Cardiac fibroblast (primary cell): ENCODE data around the gene SMIM13.

Experiments used
- DNase-seq, 2 donors: peaks; one replicate each; pipeline versions ENCODE4 v3.0.0 to v3.0.0-alpha.2; 2010; ENCODE audit warnings: low read depth in 2 of 2
- H3K4me3 ChIP-seq, 2 donors: replicated peaks in 1 of 2; 1 replicate in 1 of 2; 2 replicates in 1 of 2; pipeline ENCODE4 v1.5.1; 2011; ENCODE audit warnings: low read depth in 2 of 2, low read length in 2 of 2, mild to moderate bottlenecking in 2 of 2, moderate library complexity in 1 of 2
- CTCF ChIP-seq: IDR thresholded peaks from one replicate; pipeline ENCODE4 v1.5.1; 2011; ENCODE audit warnings: low read depth, mild to moderate bottlenecking, low read length, inconsistent platforms

The SMIM13 gene

GRCh38 chr6:11181478-11182136, 88.0 kb downstream of the SMIM13 start:
- TF ChIP-seq CTCF, result no peak
- H3K4me3 ChIP-seq, result no peak overlapping the region
- no peak for DNase-seq

- no peak for DNase-seq
- H3K4me3 ChIP-seq, result no peak overlapping the region
- TF ChIP-seq CTCF, result no peak
Observed at GRCh38 chr6:11183761-11184362, 90.2 kb downstream of the SMIM13 start.

- no peak overlapping the region for H3K4me3 ChIP-seq
- DNase-seq, result no peak
- TF ChIP-seq CTCF, result no peak
Observed at GRCh38 chr6:11185204-11185842, 91.7 kb downstream of the SMIM13 start.

- DNase-seq, result no peak
- H3K4me3 ChIP-seq, result no peak overlapping the region
- no peak for TF ChIP-seq CTCF
Observed at GRCh38 chr6:11187301-11187700, 93.7 kb downstream of the SMIM13 start.
